ENCODE measurements around the gene DENR. TPM values are rescaled to one million over a fixed set of nuclear protein-coding genes. Genes with fewer than 3 reads are reported as not detected.
"Not testable (repeated sequence)": the region's sequence is repeated elsewhere in the genome, so short reads cannot be mapped to it uniquely, and the experiment has no call there.

The DENR gene
- polyA plus RNA-seq (2013, experiment 1 of 4) = 87.7 TPM
- 86.7 TPM for polyA plus RNA-seq (2013, experiment 2 of 4)
- 52.2 TPM for polyA plus RNA-seq (2013, experiment 3 of 4)
- polyA plus RNA-seq (2013, experiment 4 of 4) = 59.7 TPM

DNA sequence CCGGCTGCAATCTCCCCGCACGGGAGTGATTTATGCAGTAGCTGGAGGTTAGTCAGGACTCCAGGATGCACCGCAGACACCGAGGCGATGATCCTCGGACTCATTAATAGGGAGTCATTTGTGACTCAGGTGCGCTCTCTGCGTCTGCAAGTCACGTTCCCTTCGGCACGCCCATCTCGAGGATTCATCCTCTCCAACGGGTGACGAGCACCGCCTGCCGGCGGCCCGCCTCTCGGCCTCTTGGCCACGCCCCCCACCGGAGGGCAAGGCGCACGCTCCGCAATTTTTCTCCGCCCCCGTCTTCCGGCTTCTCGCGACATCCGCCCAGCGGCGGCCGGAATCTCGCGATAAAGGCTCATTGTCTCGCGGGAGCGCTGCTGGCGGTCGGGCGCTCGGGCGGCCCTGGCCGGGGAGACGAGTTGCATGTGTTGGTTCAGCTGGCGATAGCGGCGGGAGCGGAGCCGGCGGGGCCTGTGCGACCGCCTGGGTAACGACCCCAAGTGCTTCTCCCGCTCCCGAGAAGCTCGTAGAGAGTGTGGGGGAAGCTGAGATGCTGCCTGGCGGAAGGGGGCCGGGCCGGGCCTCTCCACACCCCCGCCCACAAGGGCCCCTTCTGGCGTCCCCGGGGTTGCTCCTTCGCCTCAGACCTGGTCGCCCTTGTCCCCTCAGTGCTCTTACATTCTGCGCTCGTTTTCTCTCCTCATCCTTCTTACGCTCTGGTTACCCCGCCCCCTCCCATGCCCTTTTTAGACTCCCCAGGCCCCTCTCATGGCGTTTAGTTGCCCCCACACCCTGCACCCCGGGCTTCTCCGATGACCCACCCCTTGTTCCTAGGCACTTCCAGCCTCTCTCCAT, at the start of gene DENR:
Gene DENR (plus strand): TSS at position 361 of the 855 bp plus-strand sequence. CDS start 878 bp downstream, outside the sequence.
- H3K27ac ChIP-seq (ENCODE audit: insufficient read depth, low read depth, low read length, poor library complexity, severe bottlenecking) = peak within 1 kb of the TSS; percentile 70
- WGBS, 2 experiments = 0% methylated on average over 73 of the region's 73 CpGs
- H3K9me3 ChIP-seq (ENCODE audit: control insufficient read depth, low read length) = no peaks in the 10 kb centered on the region
- peaks cover 7% of the 10 kb centered on the region for H3K4me1 ChIP-seq (ENCODE audit: control insufficient read depth, insufficient read depth, low read length)
- H3K36me3 ChIP-seq (ENCODE audit: control insufficient read depth, insufficient read depth, low read length) = peaks cover 19% of the 10 kb centered on the region
- peak within 1 kb of the TSS; percentile 86 for H3K4me3 ChIP-seq (ENCODE audit: insufficient read depth, low read depth, low read length)
- no peaks in the 10 kb centered on the region for H3K27me3 ChIP-seq (ENCODE audit: control insufficient read depth, insufficient read depth, low read length, poor library complexity, severe bottlenecking)

- 95% methylated on average over 21 to 22 of the region's 22 CpGs for WGBS, 2 experiments
- not testable (repeated sequence) for H3K27me3 ChIP-seq (ENCODE audit: control insufficient read depth, insufficient read depth, low read length, poor library complexity, severe bottlenecking); H3K9me3 ChIP-seq (ENCODE audit: control insufficient read depth, low read length); H3K27ac ChIP-seq (ENCODE audit: insufficient read depth, low read depth, low read length, poor library complexity, severe bottlenecking); H3K36me3 ChIP-seq (ENCODE audit: control insufficient read depth, insufficient read depth, low read length); H3K4me3 ChIP-seq (ENCODE audit: insufficient read depth, low read depth, low read length); H3K4me1 ChIP-seq (ENCODE audit: control insufficient read depth, insufficient read depth, low read length)
Observed at GRCh38 chr12:122702890-122703611, 49.6 kb upstream of the DENR start, which contains the start of gene HCAR2. TSS of gene HCAR2 (minus strand) at chr12:122703357. CDS start at chr12:122703283, 74 bp downstream.

- not testable (repeated sequence) for H3K36me3 ChIP-seq (ENCODE audit: control insufficient read depth, insufficient read depth, low read length); H3K4me3 ChIP-seq (ENCODE audit: insufficient read depth, low read depth, low read length); H3K27ac ChIP-seq (ENCODE audit: insufficient read depth, low read depth, low read length, poor library complexity, severe bottlenecking); H3K4me1 ChIP-seq (ENCODE audit: control insufficient read depth, insufficient read depth, low read length); H3K27me3 ChIP-seq (ENCODE audit: control insufficient read depth, insufficient read depth, low read length, poor library complexity, severe bottlenecking); H3K9me3 ChIP-seq (ENCODE audit: control insufficient read depth, low read length)
- 100% methylated on average over 1 of the region's 3 CpGs; no CpG with 5 or more reads in 1 of the 2 experiments for WGBS, 2 experiments
Observed at GRCh38 chr12:122703841-122704240, 48.8 kb upstream of the DENR start.

- not testable (repeated sequence) for H3K27ac ChIP-seq (ENCODE audit: insufficient read depth, low read depth, low read length, poor library complexity, severe bottlenecking); H3K27me3 ChIP-seq (ENCODE audit: control insufficient read depth, insufficient read depth, low read length, poor library complexity, severe bottlenecking); H3K4me1 ChIP-seq (ENCODE audit: control insufficient read depth, insufficient read depth, low read length); H3K9me3 ChIP-seq (ENCODE audit: control insufficient read depth, low read length); H3K36me3 ChIP-seq (ENCODE audit: control insufficient read depth, insufficient read depth, low read length); H3K4me3 ChIP-seq (ENCODE audit: insufficient read depth, low read depth, low read length)
- WGBS, 2 experiments = no CpG with 5 or more reads among the region's 3 CpGs
Observed at GRCh38 chr12:122709287-122709686, 43.3 kb upstream of the DENR start.

- not testable (repeated sequence) for H3K36me3 ChIP-seq (ENCODE audit: control insufficient read depth, insufficient read depth, low read length); H3K27ac ChIP-seq (ENCODE audit: insufficient read depth, low read depth, low read length, poor library complexity, severe bottlenecking); H3K9me3 ChIP-seq (ENCODE audit: control insufficient read depth, low read length); H3K27me3 ChIP-seq (ENCODE audit: control insufficient read depth, insufficient read depth, low read length, poor library complexity, severe bottlenecking); H3K4me3 ChIP-seq (ENCODE audit: insufficient read depth, low read depth, low read length); H3K4me1 ChIP-seq (ENCODE audit: control insufficient read depth, insufficient read depth, low read length)
- 89 to 94% methylated on average over 2 of the region's 2 CpGs for WGBS, 2 experiments
Observed at GRCh38 chr12:122710341-122710740, 42.3 kb upstream of the DENR start.

GRCh38 chr12:122711266-122711665, 41.4 kb upstream of the DENR start:
- H3K4me3 ChIP-seq (ENCODE audit: insufficient read depth, low read depth, low read length); H3K36me3 ChIP-seq (ENCODE audit: control insufficient read depth, insufficient read depth, low read length); H3K27me3 ChIP-seq (ENCODE audit: control insufficient read depth, insufficient read depth, low read length, poor library complexity, severe bottlenecking); H3K4me1 ChIP-seq (ENCODE audit: control insufficient read depth, insufficient read depth, low read length); H3K27ac ChIP-seq (ENCODE audit: insufficient read depth, low read depth, low read length, poor library complexity, severe bottlenecking); H3K9me3 ChIP-seq (ENCODE audit: control insufficient read depth, low read length): not testable (repeated sequence)
- WGBS, 2 experiments = 83 to 90% methylated on average over 1 of the region's 1 CpG

GRCh38 chr12:122713491-122714188, 39.0 kb upstream of the DENR start:
- H3K36me3 ChIP-seq (ENCODE audit: control insufficient read depth, insufficient read depth, low read length); H3K4me1 ChIP-seq (ENCODE audit: control insufficient read depth, insufficient read depth, low read length); H3K9me3 ChIP-seq (ENCODE audit: control insufficient read depth, low read length); H3K4me3 ChIP-seq (ENCODE audit: insufficient read depth, low read depth, low read length); H3K27ac ChIP-seq (ENCODE audit: insufficient read depth, low read depth, low read length, poor library complexity, severe bottlenecking); H3K27me3 ChIP-seq (ENCODE audit: control insufficient read depth, insufficient read depth, low read length, poor library complexity, severe bottlenecking): not testable (repeated sequence)
- 95 to 97% methylated on average over 3 of the region's 10 CpGs for WGBS, 2 experiments

GRCh38 chr12:122715211-122715610, 37.4 kb upstream of the DENR start:
- H3K27me3 ChIP-seq (ENCODE audit: control insufficient read depth, insufficient read depth, low read length, poor library complexity, severe bottlenecking); H3K4me3 ChIP-seq (ENCODE audit: insufficient read depth, low read depth, low read length); H3K36me3 ChIP-seq (ENCODE audit: control insufficient read depth, insufficient read depth, low read length); H3K27ac ChIP-seq (ENCODE audit: insufficient read depth, low read depth, low read length, poor library complexity, severe bottlenecking); H3K4me1 ChIP-seq (ENCODE audit: control insufficient read depth, insufficient read depth, low read length); H3K9me3 ChIP-seq (ENCODE audit: control insufficient read depth, low read length): not testable (repeated sequence)
- 95 to 98% methylated on average over 6 of the region's 6 CpGs for WGBS, 2 experiments

DNA sequence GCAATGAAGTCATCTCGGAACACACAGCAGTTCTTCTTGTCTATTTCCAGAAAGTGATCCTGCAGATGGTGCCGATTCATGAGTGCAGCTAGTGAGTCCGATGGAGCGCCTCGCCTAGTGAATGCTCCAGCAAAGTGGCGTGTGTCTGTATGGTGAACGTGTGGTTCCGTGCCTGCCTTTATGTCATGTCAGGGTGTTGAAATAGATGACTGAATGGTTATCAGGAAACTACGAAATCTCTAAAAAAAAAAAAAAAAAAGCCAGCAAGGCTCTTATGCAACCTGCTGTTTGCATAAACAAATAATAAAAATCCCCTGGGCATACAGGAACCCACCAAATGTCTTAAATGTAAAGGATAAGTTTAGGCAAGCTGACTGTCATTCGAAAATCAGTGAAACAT, 36.0 kb upstream of the DENR start, which contains the start of gene HCAR3:
Gene HCAR3 (minus strand): TSS at position 154 of the 400 bp plus-strand sequence. CDS start 74 bp downstream, at position 80.
- H3K27me3 ChIP-seq (ENCODE audit: control insufficient read depth, insufficient read depth, low read length, poor library complexity, severe bottlenecking); H3K4me3 ChIP-seq (ENCODE audit: insufficient read depth, low read depth, low read length); H3K9me3 ChIP-seq (ENCODE audit: control insufficient read depth, low read length); H3K4me1 ChIP-seq (ENCODE audit: control insufficient read depth, insufficient read depth, low read length); H3K27ac ChIP-seq (ENCODE audit: insufficient read depth, low read depth, low read length, poor library complexity, severe bottlenecking); H3K36me3 ChIP-seq (ENCODE audit: control insufficient read depth, insufficient read depth, low read length): not testable (repeated sequence)
- WGBS, 2 experiments = 95 to 96% methylated on average over 8 to 9 of the region's 10 CpGs
